ENCODE results near the gene THRB. TPM values are rescaled to one million over a fixed set of nuclear protein-coding genes. Genes with fewer than 3 reads are reported as not detected.

The THRB gene
- total and polyA plus RNA-seq, 2 donors (not counting 3 experiments of a cell fraction or from before 2014, with no cell fraction given) = 0.06 TPM; not detected in 1

DNA sequence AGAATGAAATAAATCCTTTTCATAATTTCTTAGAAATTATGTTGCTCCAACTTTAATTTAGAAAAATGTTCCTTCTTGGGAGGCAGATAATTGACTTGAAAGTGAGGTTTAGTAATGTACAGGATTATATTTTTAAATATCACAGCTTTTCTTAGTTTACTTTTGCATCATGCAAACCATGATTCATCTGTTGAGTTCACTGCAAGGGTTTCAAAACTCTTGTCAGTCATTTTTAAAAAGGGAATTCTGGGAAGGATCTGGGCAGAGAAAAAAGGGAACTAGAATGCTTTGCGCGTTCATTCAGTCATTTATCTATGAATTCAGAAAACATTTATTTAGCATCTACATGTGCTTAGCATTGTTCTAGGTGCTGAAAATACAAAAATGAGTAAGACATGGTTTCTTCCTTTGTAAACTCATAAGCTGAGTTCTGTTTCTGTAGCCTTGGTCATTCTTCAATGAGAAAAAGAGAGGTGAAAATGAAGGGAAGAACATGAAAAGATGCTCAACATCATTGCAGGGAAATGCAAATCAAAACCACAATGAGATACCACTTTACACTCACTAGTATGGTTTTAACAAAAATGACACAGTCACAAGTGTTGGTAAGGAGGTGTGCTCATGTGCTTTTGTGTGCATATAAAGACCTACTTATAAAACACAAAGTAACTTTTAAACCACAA lies 340.5 kb downstream of the THRB start:
- H3K36me3 ChIP-seq (ENCODE audit: control insufficient read depth in 2 of 2, extremely low read depth in 1 of 2, insufficient read depth in 2 of 2, low read length in 2 of 2) = no peaks in the 10 kb centered on the region
- H2AFZ ChIP-seq (ENCODE audit: low read depth, low read length) = no peak overlapping the region
- DNase-seq (ENCODE audit: low read depth, low spot score) (no peak), FAIRE-seq (no peak)
- H3K9me1 ChIP-seq (replicated peaks; ENCODE audit: control insufficient read depth, extremely low read depth, insufficient read depth, low read length) = no peaks in the 10 kb centered on the region
- intact Hi-C loops (cut with micrococcal nuclease) = no loop called here
- no peaks in the 10 kb centered on the region for H3K4me1 ChIP-seq (ENCODE audit: control insufficient read depth, extremely low read depth, insufficient read depth, low read length)
- POLR2A ChIA-PET = no interaction called here
- no peak overlapping the region for H3K9ac ChIP-seq (replicated peaks; ENCODE audit: extremely low read depth, insufficient read depth, low read length)
- TF ChIP-seq, protein P1, sequence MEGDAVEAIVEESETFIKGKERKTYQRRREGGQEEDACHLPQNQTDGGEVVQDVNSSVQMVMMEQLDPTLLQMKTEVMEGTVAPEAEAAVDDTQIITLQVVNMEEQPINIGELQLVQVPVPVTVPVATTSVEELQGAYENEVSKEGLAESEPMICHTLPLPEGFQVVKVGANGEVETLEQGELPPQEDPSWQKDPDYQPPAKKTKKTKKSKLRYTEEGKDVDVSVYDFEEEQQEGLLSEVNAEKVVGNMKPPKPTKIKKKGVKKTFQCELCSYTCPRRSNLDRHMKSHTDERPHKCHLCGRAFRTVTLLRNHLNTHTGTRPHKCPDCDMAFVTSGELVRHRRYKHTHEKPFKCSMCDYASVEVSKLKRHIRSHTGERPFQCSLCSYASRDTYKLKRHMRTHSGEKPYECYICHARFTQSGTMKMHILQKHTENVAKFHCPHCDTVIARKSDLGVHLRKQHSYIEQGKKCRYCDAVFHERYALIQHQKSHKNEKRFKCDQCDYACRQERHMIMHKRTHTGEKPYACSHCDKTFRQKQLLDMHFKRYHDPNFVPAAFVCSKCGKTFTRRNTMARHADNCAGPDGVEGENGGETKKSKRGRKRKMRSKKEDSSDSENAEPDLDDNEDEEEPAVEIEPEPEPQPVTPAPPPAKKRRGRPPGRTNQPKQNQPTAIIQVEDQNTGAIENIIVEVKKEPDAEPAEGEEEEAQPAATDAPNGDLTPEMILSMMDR (IDR thresholded peaks at IDR 0.05; ENCODE audit: extremely low read depth in 1 of 2, insufficient read depth in 1 of 2, low read depth in 1 of 2, low read length in 2 of 2) = no peak
- TF ChIP-seq, protein P2, sequence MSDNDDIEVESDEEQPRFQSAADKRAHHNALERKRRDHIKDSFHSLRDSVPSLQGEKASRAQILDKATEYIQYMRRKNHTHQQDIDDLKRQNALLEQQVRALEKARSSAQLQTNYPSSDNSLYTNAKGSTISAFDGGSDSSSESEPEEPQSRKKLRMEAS (IDR thresholded peaks at IDR 0.05; ENCODE audit: insufficient read depth, insufficient read length) = no peak
- TF ChIP-seq MYC (IDR thresholded peaks at IDR 0.05; ENCODE audit: low read depth, low read length) (no peak), JUN (IDR thresholded peaks at IDR 0.05; ENCODE audit: borderline replicate concordance, insufficient read depth, insufficient read length, low read depth) (no peak), GATA2 (IDR thresholded peaks at IDR 0.05; ENCODE audit: insufficient read depth, insufficient read length, low read depth, low read length) (no peak), POLR2AphosphoS5 (IDR thresholded peaks at IDR 0.05; ENCODE audit: insufficient read depth, low read depth, low read length) (no peak), POLR2A (IDR thresholded peaks at IDR 0.05; ENCODE audit: low read depth, low read length) (no peak), EZH2 (IDR thresholded peaks at IDR 0.05; ENCODE audit: borderline replicate concordance, low read depth, low read length, severe bottlenecking) (no peak), FOS (IDR thresholded peaks at IDR 0.05; ENCODE audit: borderline replicate concordance, insufficient read depth, low read length) (no peak)
- no peak overlapping the region for H3K4me3 ChIP-seq (replicated peaks in 1 of 3; ENCODE audit: insufficient read depth in 1 of 3, low read depth in 1 of 3, low read length in 3 of 3)
- no TSS peak for BruUV-seq (replicated peaks)
- CTCF ChIA-PET = interaction anchor here (1.4 kb wide), 1 partner anchor 15 kb away, joined by 3 read pairs; no protein-coding TSS in a partner anchor
- H3K27me3 ChIP-seq (ENCODE audit: control insufficient read depth in 2 of 2, insufficient read depth in 2 of 2, low read length in 2 of 2) = no peaks in the 10 kb centered on the region
- no peaks in the 10 kb centered on the region for H3K79me2 ChIP-seq (ENCODE audit: control insufficient read depth, insufficient read depth, low read length)
- H3K4me2 ChIP-seq (ENCODE audit: insufficient read depth, low read length) = no peak overlapping the region
- H3K9me3 ChIP-seq (replicated peaks; ENCODE audit: control insufficient read depth, insufficient read depth, low read length) = no peaks in the 10 kb centered on the region
- dilution Hi-C loops (cut with MboI; ENCODE audit: extremely low pct_ligation_motif_present, low sequenced_read_pairs) = no loop called here
- H4K20me1 ChIP-seq (replicated peaks; ENCODE audit: control insufficient read depth, extremely low read depth, insufficient read depth, low read length) = no peaks in the 10 kb centered on the region
- no peak overlapping the region for H3K27ac ChIP-seq (ENCODE audit: insufficient read depth, low read depth, low read length)

Data from endothelial cell of umbilical vein (primary cell).